GM12872 (cell line): ENCODE results near the gene UBE2J1.

Source experiments
- CTCF ChIP-seq: IDR thresholded peaks from 3 replicates; pipeline ENCODE4 v1.5.1; 2011; ENCODE audit warnings: low read depth, mild to moderate bottlenecking, low read length, moderate library complexity; ENCODE audit not compliant: insufficient read depth

The UBE2J1 gene

GRCh38 chr6:89328976-89329375 is 23.5 kb downstream of the UBE2J1 start:
- no peak for TF ChIP-seq CTCF

GRCh38 chr6:89324304-89324703 is 28.2 kb downstream of the UBE2J1 start:
- no peak for TF ChIP-seq CTCF

GRCh38 chr6:89323511-89323971 is 29.0 kb downstream of the UBE2J1 start:
- TF ChIP-seq CTCF = no peak

GRCh38 chr6:89321131-89321970 is 31.2 kb downstream of the UBE2J1 start:
- TF ChIP-seq CTCF = no peak

GRCh38 chr6:89320012-89320559 is 32.4 kb downstream of the UBE2J1 start:
- no peak for TF ChIP-seq CTCF

- no peak for TF ChIP-seq CTCF
These were observed 35.5 kb downstream of the UBE2J1 start for GRCh38 chr6:89317067-89317466.

GRCh38 chr6:89315249-89315885 is 37.2 kb downstream of the UBE2J1 start, which contains the start of gene GABRR2:
Gene GABRR2 (minus strand): TSS chr6:89315299. CDS start chr6:89315165, 134 bp downstream.
- no peak for TF ChIP-seq CTCF
